ENCODE data around the gene DNAJC7.
A peak's percentile ranks its signal among the peaks of the same experiment; 100 is the strongest.

DNAJC7 gene

GRCh38 chr17:42016941-42017865, at the start of gene DNAJC7:
Gene DNAJC7 (minus strand): TSS chr17:42017439. CDS start chr17:42017416, 23 bp downstream.
- peaks cover 63% of the 10 kb centered on the region for H3K4me1 Mint-ChIP-seq
- no peaks in the 10 kb centered on the region for H3K9me3 Mint-ChIP-seq
- no peaks in the 10 kb centered on the region for H3K27me3 Mint-ChIP-seq
- peak within 1 kb of the TSS; percentile 94 for H3K4me3 Mint-ChIP-seq
- peak within 1 kb of the TSS; percentile 96 for H3K27ac Mint-ChIP-seq
- H3K36me3 Mint-ChIP-seq = peaks cover 5% of the 10 kb centered on the region

- Mint-ChIP-seq H3K9me3 (no peaks in the 10 kb centered on the region), H3K27ac (no peak overlapping the region), H3K27me3 (no peaks in the 10 kb centered on the region), H3K4me3 (no peak overlapping the region), H3K4me1 (peaks cover 18% of the 10 kb centered on the region), H3K36me3 (no peaks in the 10 kb centered on the region)
These were observed 48.0 kb upstream of the DNAJC7 start for GRCh38 chr17:42065201-42065600.

GRCh38 chr17:42062681-42063080, 45.4 kb upstream of the DNAJC7 start:
- Mint-ChIP-seq H3K4me3 (no peak overlapping the region), H3K36me3 (no peaks in the 10 kb centered on the region), H3K4me1 (peaks cover 18% of the 10 kb centered on the region), H3K27me3 (no peaks in the 10 kb centered on the region), H3K9me3 (no peaks in the 10 kb centered on the region), H3K27ac (no peak overlapping the region)

GRCh38 chr17:42061646-42062487, 44.6 kb upstream of the DNAJC7 start:
- H3K4me3 Mint-ChIP-seq = no peak overlapping the region
- H3K9me3 Mint-ChIP-seq = no peaks in the 10 kb centered on the region
- H3K27ac Mint-ChIP-seq = no peak overlapping the region
- H3K27me3 Mint-ChIP-seq = no peaks in the 10 kb centered on the region
- H3K4me1 Mint-ChIP-seq = peaks cover 18% of the 10 kb centered on the region
- H3K36me3 Mint-ChIP-seq = no peaks in the 10 kb centered on the region

- Mint-ChIP-seq H3K9me3 (no peaks in the 10 kb centered on the region), H3K27me3 (no peaks in the 10 kb centered on the region), H3K4me3 (no peak overlapping the region), H3K36me3 (no peaks in the 10 kb centered on the region), H3K27ac (no peak overlapping the region), H3K4me1 (peaks cover 18% of the 10 kb centered on the region)
These were observed 43.0 kb upstream of the DNAJC7 start for GRCh38 chr17:42060231-42060630.

GRCh38 chr17:42059815-42060214, 42.6 kb upstream of the DNAJC7 start:
- no peaks in the 10 kb centered on the region for H3K36me3 Mint-ChIP-seq
- H3K4me3 Mint-ChIP-seq = no peak overlapping the region
- no peaks in the 10 kb centered on the region for H3K9me3 Mint-ChIP-seq
- H3K27ac Mint-ChIP-seq = no peak overlapping the region
- H3K27me3 Mint-ChIP-seq = no peaks in the 10 kb centered on the region
- H3K4me1 Mint-ChIP-seq = peaks cover 13% of the 10 kb centered on the region

GRCh38 chr17:42058063-42058462, 40.8 kb upstream of the DNAJC7 start:
- Mint-ChIP-seq H3K4me3 (no peak overlapping the region), H3K27ac (no peak overlapping the region), H3K36me3 (no peaks in the 10 kb centered on the region), H3K9me3 (no peaks in the 10 kb centered on the region), H3K27me3 (peaks cover 4% of the 10 kb centered on the region), H3K4me1 (no peaks in the 10 kb centered on the region)

- Mint-ChIP-seq H3K4me3 (no peak overlapping the region), H3K9me3 (no peaks in the 10 kb centered on the region), H3K27ac (no peak overlapping the region), H3K4me1 (no peaks in the 10 kb centered on the region), H3K36me3 (no peaks in the 10 kb centered on the region), H3K27me3 (peaks cover 9% of the 10 kb centered on the region)
These were observed 39.4 kb upstream of the DNAJC7 start for GRCh38 chr17:42056635-42057034.

GRCh38 chr17:42055496-42055895, 38.3 kb upstream of the DNAJC7 start:
- H3K9me3 Mint-ChIP-seq = no peaks in the 10 kb centered on the region
- peaks cover 10% of the 10 kb centered on the region for H3K27me3 Mint-ChIP-seq
- H3K4me3 Mint-ChIP-seq = no peak overlapping the region
- H3K27ac Mint-ChIP-seq = no peak overlapping the region
- H3K4me1 Mint-ChIP-seq = peaks cover 6% of the 10 kb centered on the region
- no peaks in the 10 kb centered on the region for H3K36me3 Mint-ChIP-seq

- Mint-ChIP-seq H3K4me3 (no peak overlapping the region), H3K9me3 (no peaks in the 10 kb centered on the region), H3K27ac (no peak overlapping the region), H3K36me3 (no peaks in the 10 kb centered on the region), H3K27me3 (peaks cover 10% of the 10 kb centered on the region), H3K4me1 (peaks cover 6% of the 10 kb centered on the region)
These were observed 37.8 kb upstream of the DNAJC7 start for GRCh38 chr17:42055027-42055426.

GRCh38 chr17:42053731-42054500, 36.7 kb upstream of the DNAJC7 start:
- Mint-ChIP-seq H3K4me1 (peaks cover 6% of the 10 kb centered on the region), H3K27me3 (peaks cover 10% of the 10 kb centered on the region), H3K9me3 (no peaks in the 10 kb centered on the region), H3K4me3 (no peak overlapping the region), H3K27ac (no peak overlapping the region), H3K36me3 (no peaks in the 10 kb centered on the region)

GRCh38 chr17:42052346-42052877, 35.2 kb upstream of the DNAJC7 start:
- Mint-ChIP-seq H3K4me3 (no peak overlapping the region), H3K27me3 (peaks cover 10% of the 10 kb centered on the region), H3K36me3 (no peaks in the 10 kb centered on the region), H3K9me3 (no peaks in the 10 kb centered on the region), H3K4me1 (peaks cover 6% of the 10 kb centered on the region), H3K27ac (no peak overlapping the region)

- H3K27ac Mint-ChIP-seq = no peak overlapping the region
- H3K36me3 Mint-ChIP-seq = no peaks in the 10 kb centered on the region
- H3K4me1 Mint-ChIP-seq = peaks cover 6% of the 10 kb centered on the region
- no peaks in the 10 kb centered on the region for H3K9me3 Mint-ChIP-seq
- peak overlapping the region; percentile 31 for H3K4me3 Mint-ChIP-seq
- peaks cover 10% of the 10 kb centered on the region for H3K27me3 Mint-ChIP-seq
These were observed 34.4 kb upstream of the DNAJC7 start for GRCh38 chr17:42051645-42052044.

GRCh38 chr17:42051013-42051400, 33.8 kb upstream of the DNAJC7 start:
- Mint-ChIP-seq H3K27me3 (peaks cover 10% of the 10 kb centered on the region), H3K36me3 (no peaks in the 10 kb centered on the region), H3K27ac (no peak overlapping the region), H3K4me1 (peaks cover 6% of the 10 kb centered on the region), H3K4me3 (peak overlapping the region; percentile 74), H3K9me3 (no peaks in the 10 kb centered on the region)

- H3K27me3 Mint-ChIP-seq = peaks cover 10% of the 10 kb centered on the region
- no peak within 1 kb of the TSS for H3K27ac Mint-ChIP-seq
- H3K9me3 Mint-ChIP-seq = no peaks in the 10 kb centered on the region
- H3K4me3 Mint-ChIP-seq = peak within 1 kb of the TSS; percentile 74
- H3K36me3 Mint-ChIP-seq = no peaks in the 10 kb centered on the region
- peaks cover 6% of the 10 kb centered on the region for H3K4me1 Mint-ChIP-seq
These were observed 33.3 kb upstream of the DNAJC7 start, which contains the start of gene C17orf113 for GRCh38 chr17:42050393-42051012. Gene C17orf113 (minus strand): TSS chr17:42050601. CDS start chr17:42043376, 7,225 bp downstream.

Data from activated naive CD4-positive, alpha-beta T cell treated with anti-CD3 and anti-CD28 coated beads, Interleukin-2, amount 50 U/mL, for 24 hours (primary cell).